CD14-positive monocyte (primary cell): ENCODE data around the gene DUSP3. TPM values are rescaled to one million over a fixed set of nuclear protein-coding genes. Genes with fewer than 3 reads are reported as not detected.

Experiments used
- DNase-seq, 3 donors: peaks; one replicate each; pipeline ENCODE4 v3.0.0-alpha.2; 2011 to 2022
- H2AFZ ChIP-seq: 2 replicates; pipeline ENCODE4 v1.6.0; 2012; ENCODE audit warnings: mild to moderate bottlenecking, low read depth, low read length, inconsistent platforms; ENCODE audit not compliant: insufficient read depth, poor library complexity, severe bottlenecking
- H3K27ac ChIP-seq, 2 donors: 1 replicate in 1 of 2; 2 replicates in 1 of 2; pipeline ENCODE4 v1.5.1; 2012 to 2013; ENCODE audit warnings: low read length in 2 of 2, control low read depth in 1 of 2, inconsistent platforms in 1 of 2, low read depth in 1 of 2, mild to moderate bottlenecking in 1 of 2
- H3K27me3 ChIP-seq, 2 donors: one replicate each; pipeline versions ENCODE4 v1.6.0 to v1.6.1; 2011 to 2013; ENCODE audit warnings: low read length in 2 of 2; ENCODE audit not compliant: control insufficient read depth in 2 of 2, insufficient read depth in 2 of 2
- H3K36me3 ChIP-seq, 2 donors: replicated peaks in 1 of 2; 1 replicate in 1 of 2; 2 replicates in 1 of 2; pipeline versions ENCODE4 v1.5.1 to v1.6.1; 2012 to 2013; ENCODE audit warnings: low read length in 2 of 2, control low read depth in 1 of 2, inconsistent platforms in 1 of 2, mild to moderate bottlenecking in 1 of 2; ENCODE audit not compliant: insufficient read depth in 2 of 2, control insufficient read depth in 1 of 2
- H3K4me1 ChIP-seq, 2 donors: 1 replicate in 1 of 2; 2 replicates in 1 of 2; pipeline versions ENCODE4 v1.5.1 to v1.6.1; 2012 to 2013; ENCODE audit warnings: low read length in 2 of 2, control low read depth in 1 of 2, inconsistent platforms in 1 of 2, mild to moderate bottlenecking in 1 of 2, moderate library complexity in 1 of 2; ENCODE audit not compliant: insufficient read depth in 2 of 2, control insufficient read depth in 1 of 2
- H3K4me2 ChIP-seq: replicated peaks from 2 replicates; pipeline ENCODE3; 2012; ENCODE audit warnings: low read length, moderate library complexity, mild to moderate bottlenecking; ENCODE audit not compliant: poor library complexity, severe bottlenecking; ENCODE audit errors: extremely low read depth
- H3K4me3 ChIP-seq, 3 experiments: fragments of 200-600 bp in 1 of 3; sonication (generic) in 1 of 3; replicated peaks in 1 of 3; 1 replicate in 2 of 3; 2 replicates in 1 of 3; pipeline ENCODE4 v1.5.1; 2011 to 2013; ENCODE audit warnings: low read length in 3 of 3, mild to moderate bottlenecking in 3 of 3, control low read depth in 2 of 3, low read depth in 2 of 3, inconsistent platforms in 1 of 3, moderate library complexity in 1 of 3
- H3K79me2 ChIP-seq: 2 replicates; pipeline ENCODE4 v1.6.0; 2012; ENCODE audit warnings: mild to moderate bottlenecking, control low read depth, inconsistent platforms, low read length, moderate library complexity; ENCODE audit not compliant: insufficient read depth
- H3K9ac ChIP-seq: 2 replicates; pipeline ENCODE4 v1.6.0; 2017; ENCODE audit warnings: low read length, mild to moderate bottlenecking; ENCODE audit not compliant: insufficient read depth, poor library complexity, severe bottlenecking
- H3K9me3 ChIP-seq, 2 donors: replicated peaks in 1 of 2; 1 replicate in 1 of 2; 2 replicates in 1 of 2; pipeline versions ENCODE4 v1.5.1 to v1.6.1; 2012 to 2013; ENCODE audit warnings: low read length in 2 of 2, control low read depth in 1 of 2; ENCODE audit not compliant: control insufficient read depth in 1 of 2, insufficient read depth in 1 of 2
- H4K20me1 ChIP-seq: 2 replicates; pipeline ENCODE4 v1.6.0; 2012; ENCODE audit warnings: mild to moderate bottlenecking, low read length, control low read depth, moderate library complexity; ENCODE audit not compliant: insufficient read depth
- H3K27ac Mint-ChIP-seq, 7 donors: one replicate each; pipeline ENCODE4 v1.8.0; 2020; ENCODE audit warnings: mild to moderate bottlenecking in 7 of 7, mixed read lengths in 7 of 7, moderate library complexity in 6 of 7, inconsistent platforms in 2 of 7
- H3K27me3 Mint-ChIP-seq, 3 donors: one replicate each; pipeline ENCODE4 v1.8.0; 2021 to 2022; ENCODE audit warnings: low read depth in 3 of 3, mild to moderate bottlenecking in 3 of 3, mixed read lengths in 3 of 3, moderate library complexity in 3 of 3, inconsistent platforms in 1 of 3
- H3K36me3 Mint-ChIP-seq, 2 donors: one replicate each; pipeline ENCODE4 v1.8.0; 2020; ENCODE audit warnings: mixed read lengths in 2 of 2, inconsistent platforms in 1 of 2, mild to moderate bottlenecking in 1 of 2
- H3K4me1 Mint-ChIP-seq: one replicate; pipeline ENCODE4 v1.8.0; 2020; ENCODE audit warnings: mild to moderate bottlenecking, mixed read lengths
- H3K4me3 Mint-ChIP-seq, 2 donors: one replicate each; pipeline ENCODE4 v1.8.0; 2020; ENCODE audit warnings: mild to moderate bottlenecking in 2 of 2, mixed read lengths in 2 of 2, moderate library complexity in 1 of 2
- H3K9me3 Mint-ChIP-seq, 7 donors: one replicate each; pipeline ENCODE4 v1.8.0; 2020 to 2022; ENCODE audit warnings: mixed read lengths in 7 of 7, mild to moderate bottlenecking in 6 of 7, moderate library complexity in 6 of 7, inconsistent platforms in 2 of 7
- CTCF ChIP-seq: fragments of 200-600 bp; IDR thresholded peaks from one replicate; pipeline ENCODE4 v1.8.0; 2022; ENCODE audit warnings: antibody characterized with exemption, mild to moderate bottlenecking
- WGBS: methylation state at CpG from one replicate; pipeline ENCODE4 v1.1.5; 2013; ENCODE audit warnings: missing lambda C conversion rate; ENCODE audit not compliant: insufficient coverage; 5-methylcytosine and 5-hydroxymethylcytosine counted together
- intact Hi-C, 2 donors: fragments of 100-400 bp; cut with micrococcal nuclease; formaldehyde crosslinking; loops; one replicate each; pipeline versions ENCODE4 v1.15.0 to v1.15.1; 2023
- polyA plus RNA-seq, 3 donors: library from polyadenylated mRNA; depleted of rRNA in 1 of 3; unstranded in 2 of 3; stranded (reverse) in 1 of 3; fragments of 300-500 nt in 2 of 3; fragments of >200 nt in 1 of 3; fragmentation: Illumina TruSeq in 2 of 3; gene quantifications; 1 replicate in 2 of 3; 2 replicates in 1 of 3; pipeline ENCODE4 v1.2.3, GENCODE V29; 2012 to 2021

The DUSP3 gene
- polyA plus RNA-seq, 3 donors = 36.7 to 78.5 (median 58.9) TPM

- H3K36me3 Mint-ChIP-seq = no peaks in the 10 kb centered on the region
- no peaks in the 10 kb centered on the region for H3K79me2 ChIP-seq
- H3K27me3 ChIP-seq = peaks cover 0 to 2% of the 10 kb centered on the region in 2 donors
- no peaks in the 10 kb centered on the region for H3K4me1 ChIP-seq
- no peaks in the 10 kb centered on the region for H4K20me1 ChIP-seq
- H3K4me3 ChIP-seq = no peak overlapping the region
- no peak overlapping the region for H2AFZ ChIP-seq
- H3K27me3 Mint-ChIP-seq = peaks cover 5 to 7% (median 6%) of the 10 kb centered on the region in 3 donors
- H3K9ac ChIP-seq = no peak overlapping the region
- no peak for DNase-seq
- no peak for TF ChIP-seq CTCF
- peaks cover 0 to 8% (median 2%) of the 10 kb centered on the region in 7 donors for H3K9me3 Mint-ChIP-seq
- WGBS = 67% methylated on average over 3 of the region's 5 CpGs
- H3K27ac ChIP-seq = no peak overlapping the region
- no peak overlapping the region for H3K4me3 Mint-ChIP-seq
- no peak overlapping the region for H3K4me2 ChIP-seq
- intact Hi-C loops = no loop called here
- no peaks in the 10 kb centered on the region for H3K4me1 Mint-ChIP-seq
- no peak overlapping the region for H3K27ac Mint-ChIP-seq
- no peaks in the 10 kb centered on the region for H3K36me3 ChIP-seq
- no peaks in the 10 kb centered on the region for H3K9me3 ChIP-seq
These were observed 44.4 kb downstream of the DUSP3 start for GRCh38 chr17:43734376-43734775.

- TF ChIP-seq CTCF = no peak
- Histone ChIP-seq H3K79me2 (no peaks in the 10 kb centered on the region), H3K27me3 (peaks cover 0 to 2% of the 10 kb centered on the region in 2 donors), H3K4me1 (no peaks in the 10 kb centered on the region), H3K27ac (no peak overlapping the region), H2AFZ (no peak overlapping the region), H3K36me3 (no peaks in the 10 kb centered on the region), H3K4me3 (no peak overlapping the region), H3K9ac (no peak overlapping the region), H4K20me1 (no peaks in the 10 kb centered on the region), H3K4me2 (no peak overlapping the region), H3K9me3 (no peaks in the 10 kb centered on the region)
- Mint-ChIP-seq H3K27ac (no peak overlapping the region), H3K36me3 (no peaks in the 10 kb centered on the region), H3K9me3 (peaks cover 0 to 8% (median 2%) of the 10 kb centered on the region in 7 donors), H3K4me3 (no peak overlapping the region), H3K27me3 (peaks cover 5 to 7% (median 5%) of the 10 kb centered on the region in 3 donors), H3K4me1 (no peaks in the 10 kb centered on the region)
- no peak for DNase-seq
- intact Hi-C loops = no loop called here
- no CpG with 5 or more reads among the region's 1 CpG for WGBS
These were observed 44.8 kb downstream of the DUSP3 start for GRCh38 chr17:43733956-43734355.
